NK-92 treated with Interleukin-12 subunit alpha and Interleukin-12 subunit beta, amount 100 ng/mL, for 24 hours (cell line): ENCODE data around the gene CIAPIN1.

Experiments
- DNase-seq: peaks from one replicate; lab custom pipeline; 2025; lab: John Stamatoyannopoulos, UW

The CIAPIN1 gene

GRCh38 chr16:57382535-57383275, 64.5 kb downstream of the CIAPIN1 start:
- no peak for DNase-seq

GRCh38 chr16:57381791-57382534, 65.2 kb downstream of the CIAPIN1 start:
- DNase-seq, result no peak

DNA sequence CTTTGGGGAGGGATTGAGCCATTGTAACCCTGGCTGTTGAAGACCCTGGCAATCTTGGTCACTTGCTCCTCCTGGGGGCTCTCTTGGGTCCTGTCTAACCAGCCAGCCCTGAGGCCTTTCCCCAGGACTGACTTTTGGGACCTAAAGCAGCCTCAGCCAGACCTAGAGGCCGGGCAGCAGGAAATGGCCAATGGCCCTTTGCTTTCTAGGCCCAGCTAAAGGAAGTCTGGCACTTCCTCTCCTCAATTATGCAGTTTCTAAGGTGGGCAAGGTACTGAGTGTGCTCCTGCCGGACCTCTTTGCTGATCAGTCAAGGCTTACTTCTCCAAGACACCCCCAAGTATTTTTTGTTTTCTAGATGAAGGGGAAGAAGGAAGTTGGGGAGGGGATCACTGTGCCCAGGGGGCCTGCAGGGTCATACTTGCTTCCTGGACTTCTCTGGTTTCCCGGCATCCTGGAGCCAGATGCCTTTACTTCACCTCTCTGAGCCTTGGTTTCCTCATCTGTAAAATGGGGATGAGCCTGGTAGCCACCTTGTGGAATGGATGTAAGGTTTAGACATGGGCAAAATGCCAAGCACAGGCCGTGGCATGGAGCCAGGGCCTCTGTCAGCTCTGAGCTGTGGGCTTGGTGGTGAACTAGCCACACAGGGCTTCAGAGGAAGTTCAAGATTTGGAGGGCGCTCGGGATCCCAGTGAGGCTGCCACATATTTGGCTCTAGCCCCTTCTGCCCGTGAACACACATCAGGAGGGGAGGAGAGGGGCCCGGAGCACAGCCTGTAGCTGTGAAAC, 66.3 kb downstream of the CIAPIN1 start:
- DNase-seq, result no peak

- no peak for DNase-seq
Observed at GRCh38 chr16:57379579-57379978, 67.6 kb downstream of the CIAPIN1 start.
